Measurements from ENCODE around the gene STX18.
"Not testable (repeated sequence)": the region's sequence is repeated elsewhere in the genome, so short reads cannot be mapped to it uniquely, and the experiment has no call there.

Gene STX18

GRCh38 chr4:4507403-4507802 lies 34.4 kb downstream of the STX18 start:
- DNase-seq, result no peak

GRCh38 chr4:4506961-4507360 lies 34.9 kb downstream of the STX18 start:
- no peak for DNase-seq

GRCh38 chr4:4505211-4505610 lies 36.6 kb downstream of the STX18 start:
- DNase-seq, result not testable (repeated sequence)

- no peak for DNase-seq
Measured at GRCh38 chr4:4504783-4505182, 37.1 kb downstream of the STX18 start.

GRCh38 chr4:4502694-4503311 lies 39.0 kb downstream of the STX18 start:
- peak in 1 of 2 donors; percentile 17 for DNase-seq

GRCh38 chr4:4501679-4502078 lies 40.2 kb downstream of the STX18 start:
- DNase-seq, result no peak

GRCh38 chr4:4499438-4500123 lies 42.3 kb downstream of the STX18 start:
- DNase-seq, result no peak

- DNase-seq, result no peak
Measured at GRCh38 chr4:4496592-4497372, 45.1 kb downstream of the STX18 start.

- no peak for DNase-seq
Measured at GRCh38 chr4:4494882-4495281, 47.0 kb downstream of the STX18 start.

- no peak for DNase-seq
Measured at GRCh38 chr4:4492161-4492847, 49.5 kb downstream of the STX18 start.

GRCh38 chr4:4491396-4491893 lies 50.4 kb downstream of the STX18 start:
- DNase-seq, result no peak

- DNase-seq, result no peak
Measured at GRCh38 chr4:4490816-4491215, 51.0 kb downstream of the STX18 start.

- no peak for DNase-seq
Measured at GRCh38 chr4:4490041-4490440, 51.8 kb downstream of the STX18 start.

- peak; percentile 64 to 73 for DNase-seq
Measured at GRCh38 chr4:4488405-4489404, 53.1 kb downstream of the STX18 start.

GRCh38 chr4:4486969-4487368 lies 54.9 kb downstream of the STX18 start:
- DNase-seq, result no peak

- DNase-seq, result no peak
Measured at GRCh38 chr4:4485806-4486205, 56.0 kb downstream of the STX18 start.

- no peak for DNase-seq
Measured at GRCh38 chr4:4481399-4481994, 60.4 kb downstream of the STX18 start.

GRCh38 chr4:4480685-4481398 lies 61.0 kb downstream of the STX18 start:
- DNase-seq, result no peak

- no peak for DNase-seq
Measured at GRCh38 chr4:4480205-4480604, 61.6 kb downstream of the STX18 start.

GRCh38 chr4:4479366-4479765 lies 62.5 kb downstream of the STX18 start:
- no peak for DNase-seq

GRCh38 chr4:4477796-4478195 lies 64.1 kb downstream of the STX18 start:
- no peak for DNase-seq

All from CD4-positive, alpha-beta T cell treated with Interleukin-1 beta for 1 hour (primary cell).